Stomach (tissue), 4 donors: ENCODE data around the gene CDC73.

Experiments
- CTCF ChIP-seq, 7 experiments: fragments of 450-650 bp in 4 of 7; fragments of 200-600 bp in 3 of 7; sonication (generic) in 3 of 7; IDR thresholded peaks; one replicate each; pipeline ENCODE4 v1.5.1; 2016 to 2019; ENCODE audit warnings: antibody characterized with exemption in 7 of 7, control low read depth in 2 of 7, mild to moderate bottlenecking in 1 of 7
- POLR2A ChIP-seq, 4 donors: fragments of 450-650 bp; IDR thresholded peaks; one replicate each; pipeline ENCODE4 v1.6.1; 2016; ENCODE audit warnings: antibody characterized with exemption in 4 of 4, control low read depth in 2 of 4, mild to moderate bottlenecking in 1 of 4, moderate library complexity in 1 of 4

GRCh38 chr1:193260056-193260745 is 138.4 kb downstream of the CDC73 start:
- TF ChIP-seq CTCF (IDR thresholded peaks at IDR 0.05), result no peak
- TF ChIP-seq POLR2A (IDR thresholded peaks at IDR 0.05), result no peak
